Right lobe of liver (tissue), 6 donors: Measurements from ENCODE around the gene PRPF31. TPM values are rescaled to one million over a fixed set of nuclear protein-coding genes. Genes with fewer than 3 reads are reported as not detected.

Experiments
- ATAC-seq, 4 donors: fragments of 200-7000 bp; cut with Tn5 transposase; one replicate each; pipeline ENCODE4 v1.9.1; 2020; ENCODE audit warnings: mild to moderate bottlenecking in 4 of 4, moderate library complexity in 4 of 4
- DNase-seq, 3 donors: peaks; one replicate each; pipeline ENCODE4 v3.0.0-alpha.2; 2020
- H3K27ac ChIP-seq, 3 donors: fragments of 200-600 bp; one replicate each; pipeline ENCODE4 v1.8.0; 2022
- H3K27me3 ChIP-seq, 2 donors: fragments of 200-600 bp; one replicate each; pipeline ENCODE4 v1.8.0; 2022
- H3K36me3 ChIP-seq, 4 donors: fragments of 200-600 bp; sonication (generic) in 1 of 4; one replicate each; pipeline versions ENCODE4 v1.5.1 to v1.8.0; 2017 to 2022; ENCODE audit warnings: control low read depth in 1 of 4
- H3K4me1 ChIP-seq, 4 donors: fragments of 200-600 bp; sonication (generic) in 1 of 4; one replicate each; pipeline versions ENCODE4 v1.5.1 to v1.8.0; 2017 to 2022; ENCODE audit warnings: control low read depth in 1 of 4
- H3K4me3 ChIP-seq, 3 donors: fragments of 200-600 bp; one replicate each; pipeline ENCODE4 v1.8.0; 2022
- H3K9me3 ChIP-seq, 4 donors: fragments of 200-600 bp; sonication (generic) in 1 of 4; one replicate each; pipeline versions ENCODE4 v1.5.1 to v1.8.0; 2017 to 2022; ENCODE audit warnings: control low read depth in 1 of 4
- CTCF ChIP-seq, 4 donors: fragments of 200-600 bp in 3 of 4; fragments of 450-650 bp in 1 of 4; IDR thresholded peaks; one replicate each; pipeline versions ENCODE4 v1.5.1 to v1.8.0; 2016 to 2022; ENCODE audit warnings: antibody characterized with exemption in 4 of 4, mild to moderate bottlenecking in 2 of 4
- POLR2A ChIP-seq: fragments of 450-650 bp; IDR thresholded peaks from one replicate; pipeline ENCODE4 v1.6.1; 2017; ENCODE audit warnings: antibody characterized with exemption, mild to moderate bottlenecking
- WGBS: methylation state at CpG from one replicate; pipeline ENCODE4 v1.1.6; 2018; ENCODE audit warnings: low coverage, low lambda C conversion rate; ENCODE audit not compliant: insufficient coverage; ENCODE audit errors: missing lambda C conversion rate; 5-methylcytosine and 5-hydroxymethylcytosine counted together
- intact Hi-C, 2 donors: fragments of 100-400 bp; cut with DNase I; formaldehyde crosslinking; loops; one replicate each; pipeline versions ENCODE4 v1.11.2 to v1.14.1; 2022
- total RNA-seq, 6 experiments: library from RNA; depleted of rRNA in 2 of 6; stranded (reverse); fragments of >200 nt in 2 of 6; fragmentation: NEBNext Ultra II Directional in 3 of 6; extraction: Animal tissue kit (Norgen Biotek cat#: 25700) in 3 of 6; gene quantifications; one replicate each; pipeline versions ENCODE4 v1.1.0 to v1.2.4, GENCODE V29; 2016 to 2023
- donor health status: DM: no; HTN: yes; CAD: no.
- donor health status: DM: no; HTN: no; CAD: no.
- donor health status: DM: no; HTN: no; CAD: no.
- donor health status: DM: no; HTN: yes; CAD: no.
- donor health status: DM: no; HTN: yes; CAD: no.

The PRPF31 gene
- total RNA-seq, 6 experiments from 2014 or later = 22.1 to 34.9 (median 27.9) TPM

- no peak within 1 kb of the TSS for H3K4me3 ChIP-seq
- no peak for TF ChIP-seq POLR2A
- peaks cover 0 to 6% (median 0%) of the 10 kb centered on the region in 4 donors for H3K4me1 ChIP-seq
- no peaks in the 10 kb centered on the region for H3K9me3 ChIP-seq
- ATAC-seq (peak in 2 of 4 donors; percentile 7 to 29), DNase-seq (no peak)
- H3K36me3 ChIP-seq = no peaks in the 10 kb centered on the region
- 55% methylated on average over 3 of the region's 5 CpGs for WGBS
- no peaks in the 10 kb centered on the region for H3K27me3 ChIP-seq
- intact Hi-C loops = no loop called here
- H3K27ac ChIP-seq = no peak within 1 kb of the TSS
These were observed 15.0 kb upstream of the PRPF31 start, which contains the start of gene OSCAR for GRCh38 chr19:54100561-54100960. TSS of gene OSCAR (minus strand) at chr19:54100803. CDS start at chr19:54100792, 11 bp downstream.

- Histone ChIP-seq H3K4me1 (peaks cover 0 to 6% (median 0%) of the 10 kb centered on the region in 4 donors), H3K27ac (peak within 1 kb of the TSS in 2 of 3 donors; percentile 11 to 18), H3K36me3 (peaks cover 0 to 13% (median 0%) of the 10 kb centered on the region in 4 donors), H3K27me3 (no peaks in the 10 kb centered on the region), H3K4me3 (peak within 1 kb of the TSS; percentile 84 to 94 (median 87)), H3K9me3 (no peaks in the 10 kb centered on the region)
- ATAC-seq = peak; percentile 98 to 100 (median 99)
- peak; percentile 98 to 99 (median 98) for DNase-seq
- intact Hi-C loops = no loop called here
- peak; percentile 54 for TF ChIP-seq POLR2A
- no peak for TF ChIP-seq CTCF (IDR thresholded peaks at IDR 0.05)
- under 1% methylated on average over 43 of the region's 54 CpGs for WGBS
These were observed 13.0 kb upstream of the PRPF31 start, which contains the start of gene NDUFA3 for GRCh38 chr19:54102421-54103169. TSS of gene NDUFA3 (plus strand) at chr19:54102855. CDS start at chr19:54102879, 24 bp downstream.

- no peak for ATAC-seq
- WGBS = 45% methylated on average over 10 of the region's 11 CpGs
- DNase-seq = no peak
- intact Hi-C loops = no loop called here
- Histone ChIP-seq H3K9me3 (no peaks in the 10 kb centered on the region), H3K4me3 (no peak overlapping the region), H3K4me1 (peaks cover 0 to 6% (median 0%) of the 10 kb centered on the region in 4 donors), H3K27me3 (no peaks in the 10 kb centered on the region), H3K27ac (no peak overlapping the region), H3K36me3 (peaks cover 0 to 36% (median 12%) of the 10 kb centered on the region in 4 donors)
- TF ChIP-seq CTCF (IDR thresholded peaks at IDR 0.05) = no peak
- TF ChIP-seq POLR2A = no peak
These were observed 10.4 kb upstream of the PRPF31 start for GRCh38 chr19:54104998-54105715.

GRCh38 chr19:54105796-54106195, 9.8 kb upstream of the PRPF31 start:
- intact Hi-C loops = no loop called here
- H3K36me3 ChIP-seq = peaks cover 0 to 41% (median 13%) of the 10 kb centered on the region in 4 donors
- DNase-seq (no peak), ATAC-seq (no peak)
- no peaks in the 10 kb centered on the region for H3K27me3 ChIP-seq
- H3K4me3 ChIP-seq = no peak overlapping the region
- no peaks in the 10 kb centered on the region for H3K9me3 ChIP-seq
- no peak for TF ChIP-seq CTCF (IDR thresholded peaks at IDR 0.05)
- TF ChIP-seq POLR2A = no peak
- 90% methylated on average over 9 of the region's 10 CpGs for WGBS
- H3K27ac ChIP-seq = no peak overlapping the region
- peaks cover 0 to 6% (median 0%) of the 10 kb centered on the region in 4 donors for H3K4me1 ChIP-seq
